ELF-1 (cell line): ENCODE data around the gene ENOX1.

Source experiments
- DNase-seq: peaks from one replicate; pipeline ENCODE4 v3.0.0-alpha.2; 2016; ENCODE audit warnings: low read depth, low spot score

The ENOX1 gene

DNA sequence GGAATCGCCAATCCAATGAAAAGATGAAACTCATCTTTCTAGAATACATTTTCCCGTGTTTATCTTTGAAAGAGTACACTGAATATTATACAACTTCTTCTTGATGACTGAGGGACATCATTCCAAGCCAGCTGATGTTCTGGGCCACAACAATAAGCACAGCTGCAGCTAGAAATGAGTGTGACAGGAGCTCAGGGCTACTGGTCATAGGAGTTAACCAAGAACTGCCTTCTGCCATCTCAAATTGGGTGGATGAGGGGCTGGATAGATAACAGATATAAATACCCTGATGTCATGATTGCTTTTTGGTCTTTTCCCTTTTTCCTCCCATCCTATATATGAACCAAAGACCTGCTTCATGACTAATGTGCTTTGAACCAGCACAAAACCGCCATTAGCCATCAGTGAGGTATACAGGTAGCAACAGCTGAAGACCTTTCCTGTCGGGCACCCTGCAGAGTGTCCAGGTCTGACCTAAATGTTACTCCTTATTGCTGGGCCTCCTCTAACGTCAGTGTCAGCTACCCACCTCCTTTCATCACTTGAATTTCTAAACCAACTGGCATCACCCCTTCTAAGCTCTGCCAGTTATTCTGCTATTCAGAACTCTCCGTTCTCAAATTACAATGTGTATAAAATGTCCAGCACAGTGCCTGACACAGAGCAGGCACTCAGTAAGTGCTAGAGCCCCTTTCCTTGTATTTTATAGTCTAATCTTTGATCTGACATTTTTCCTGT, 178.2 kb downstream of the ENOX1 start:
- DNase-seq = no peak

DNA sequence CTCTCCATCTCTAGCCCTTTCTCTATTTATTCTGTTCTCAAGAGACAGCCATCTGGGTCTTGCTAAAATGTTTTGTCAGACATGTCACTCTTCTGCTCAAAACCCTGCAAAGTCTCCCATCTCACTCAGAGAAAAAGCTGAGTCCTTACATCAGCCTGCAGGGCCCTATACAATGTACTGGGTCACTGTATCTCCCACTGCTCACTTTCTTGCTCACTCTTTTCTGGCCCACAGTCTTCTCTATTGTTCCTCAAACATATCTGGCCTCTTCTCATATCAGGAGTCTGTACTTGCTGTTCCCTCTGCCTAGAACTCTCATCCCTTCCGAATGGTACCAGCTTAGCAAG, 189.2 kb downstream of the ENOX1 start:
- DNase-seq = no peak

DNA sequence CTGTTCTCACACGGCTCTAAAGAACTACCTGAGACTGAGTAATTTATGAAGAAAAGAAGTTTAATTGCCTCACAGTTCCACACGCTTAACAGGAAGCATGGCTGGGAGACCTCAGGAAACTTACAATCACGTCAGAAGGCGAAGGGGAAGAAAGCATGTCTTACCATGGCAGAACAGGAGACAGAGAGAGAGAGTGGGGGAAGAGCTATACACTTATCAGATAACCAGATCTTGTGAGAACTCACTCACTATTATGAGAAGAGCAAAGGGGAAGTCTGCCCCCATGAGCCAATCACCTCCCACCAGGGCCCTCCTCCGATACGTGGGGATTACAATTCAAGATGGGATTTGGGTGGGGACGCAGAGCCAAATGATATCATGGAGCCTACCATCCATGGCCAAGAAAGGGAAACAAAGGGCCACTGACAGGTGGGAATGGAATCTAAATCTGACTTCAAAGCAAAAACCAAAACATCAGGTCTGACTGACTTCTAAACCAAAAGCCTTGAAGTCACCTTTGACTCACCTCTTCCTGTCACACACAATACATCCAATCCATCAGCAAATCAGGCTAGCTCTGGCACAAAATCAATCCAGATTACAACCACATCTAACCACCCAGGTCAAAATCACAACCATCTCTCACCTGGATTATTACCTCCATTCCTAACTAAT, 189.7 kb downstream of the ENOX1 start:
- no peak for DNase-seq

DNA sequence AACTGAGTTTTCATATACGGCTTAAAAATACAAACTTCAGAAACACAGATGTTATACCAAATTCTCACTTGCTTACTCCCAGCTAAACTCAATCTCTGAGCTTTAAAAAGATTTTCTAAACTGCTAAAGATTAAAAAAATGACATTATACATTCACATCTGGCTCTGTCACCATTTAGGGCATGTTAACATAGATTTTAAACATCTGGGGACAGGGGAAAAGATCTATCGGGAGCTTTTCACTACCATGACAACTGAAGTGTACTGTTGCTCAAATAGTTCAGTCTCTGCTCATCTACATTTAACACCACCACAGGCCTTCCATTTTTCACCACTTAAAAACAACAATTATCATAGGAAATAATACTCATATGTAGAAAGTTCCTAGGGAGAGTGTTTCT, 190.8 kb downstream of the ENOX1 start:
- no peak for DNase-seq

DNA sequence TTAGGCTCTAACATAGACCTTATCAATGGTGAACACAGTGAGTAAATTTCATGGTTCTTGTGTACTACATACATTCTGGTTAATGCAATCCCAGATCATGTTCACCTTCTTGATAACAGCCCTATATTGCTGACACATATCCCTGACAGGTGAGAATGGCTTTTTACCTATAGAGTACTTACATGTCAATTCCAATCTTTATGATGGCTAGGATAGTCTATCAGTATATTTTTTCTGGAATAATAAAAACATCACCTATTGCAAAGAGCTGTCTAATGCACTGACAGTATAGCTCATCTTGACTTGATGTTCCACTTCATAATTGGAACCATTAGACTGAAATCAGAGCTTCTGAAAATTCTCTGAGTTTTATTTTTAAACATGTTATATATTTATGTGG, 199.4 kb downstream of the ENOX1 start:
- no peak for DNase-seq

GRCh38 chr13:43584751-43585150, 202.0 kb downstream of the ENOX1 start:
- no peak for DNase-seq

GRCh38 chr13:43583321-43583720, 203.5 kb downstream of the ENOX1 start:
- DNase-seq = no peak

GRCh38 chr13:43580280-43580679, 206.5 kb downstream of the ENOX1 start:
- DNase-seq = no peak

GRCh38 chr13:43579321-43579720, 207.5 kb downstream of the ENOX1 start:
- no peak for DNase-seq

DNA sequence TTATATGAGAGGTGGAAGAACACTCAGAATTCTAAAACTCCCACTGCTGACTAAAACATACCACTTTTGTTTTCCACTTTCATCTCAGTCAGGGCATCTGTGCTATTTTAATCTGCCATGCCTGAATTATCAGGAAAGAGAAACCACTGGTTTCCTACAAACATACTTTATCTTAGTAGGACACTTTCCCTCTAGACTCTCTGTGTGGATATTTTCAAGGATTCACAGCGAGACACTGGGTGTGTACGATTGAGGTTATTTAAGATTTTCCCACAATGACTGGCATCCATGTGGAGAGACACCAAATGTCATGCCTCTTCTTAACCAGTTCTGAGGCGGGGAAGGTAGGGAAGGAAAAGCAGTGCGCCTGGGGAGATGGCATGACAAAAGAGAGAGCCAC, 212.2 kb downstream of the ENOX1 start:
- no peak for DNase-seq

DNA sequence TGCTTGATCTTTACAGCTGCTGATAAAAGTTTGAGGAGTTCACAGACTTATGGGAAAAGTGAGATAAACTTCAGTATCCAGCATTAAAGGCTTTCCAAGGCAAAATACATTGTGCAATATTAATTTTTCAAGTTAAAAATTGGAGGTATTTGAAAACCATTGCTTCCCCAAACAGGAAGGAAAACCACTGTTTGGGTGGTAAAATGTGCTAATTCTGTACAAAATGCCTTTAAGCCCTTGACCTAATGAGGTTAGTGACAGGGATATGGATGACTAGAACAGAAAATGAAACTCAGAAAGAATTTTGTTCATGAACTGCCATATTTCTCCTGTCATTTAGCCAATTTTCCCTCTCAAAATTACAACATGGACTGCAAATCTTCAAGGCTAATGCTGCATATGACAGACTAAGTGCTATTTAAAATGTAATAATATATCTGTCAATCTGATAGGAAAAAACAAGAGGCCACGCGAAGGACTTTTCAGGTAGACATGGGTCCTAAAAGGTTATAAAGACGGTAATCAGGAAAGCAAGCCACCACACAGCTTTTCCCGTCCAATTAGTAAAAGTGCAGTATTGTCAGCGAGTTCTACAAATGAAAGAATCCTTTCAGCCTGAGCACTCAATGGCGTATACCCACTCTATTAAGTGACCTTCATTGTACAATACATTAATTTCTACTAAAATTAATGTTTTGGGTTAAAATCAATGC, 212.8 kb downstream of the ENOX1 start:
- DNase-seq = no peak

DNA sequence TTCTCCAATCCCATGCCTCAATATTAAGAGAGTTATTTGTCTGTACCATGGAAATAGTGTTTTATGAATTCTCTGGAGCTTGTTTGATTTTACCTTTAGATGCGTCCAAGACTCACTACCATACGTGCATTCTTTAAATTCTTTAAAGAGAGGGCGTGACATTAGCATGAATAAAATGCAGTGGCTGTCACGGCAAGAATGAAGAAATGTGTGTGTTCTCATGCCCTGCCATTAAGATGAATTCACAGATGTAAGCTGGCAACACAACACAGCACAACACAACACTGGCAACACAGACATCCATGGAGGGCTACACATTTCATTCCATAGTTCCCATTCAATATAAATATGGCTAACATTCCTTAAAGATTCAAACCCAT, 213.4 kb downstream of the ENOX1 start:
- no peak for DNase-seq

- DNase-seq = no peak
Measured at GRCh38 chr13:43572656-43573360, 214.0 kb downstream of the ENOX1 start.

GRCh38 chr13:43569658-43570057, 217.1 kb downstream of the ENOX1 start:
- DNase-seq = no peak

DNA sequence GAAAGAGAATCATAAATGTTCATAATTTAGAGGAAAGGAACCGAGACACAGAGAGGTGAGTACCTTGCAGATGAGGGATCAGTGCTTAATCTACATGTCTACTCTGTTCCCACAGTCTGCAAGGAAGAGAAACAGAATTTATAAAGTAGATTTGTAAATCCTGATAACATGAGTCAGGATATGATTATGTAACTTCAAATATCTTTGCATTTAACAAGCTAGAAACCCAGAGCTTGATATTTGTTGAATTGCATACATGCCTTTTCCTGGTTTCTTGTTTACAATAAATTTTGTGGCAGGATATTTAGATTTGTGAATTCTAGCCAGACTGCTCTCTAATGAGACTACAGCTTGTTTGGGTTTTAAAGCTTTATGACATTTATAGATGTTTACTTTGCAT, 219.2 kb downstream of the ENOX1 start:
- DNase-seq = no peak

DNA sequence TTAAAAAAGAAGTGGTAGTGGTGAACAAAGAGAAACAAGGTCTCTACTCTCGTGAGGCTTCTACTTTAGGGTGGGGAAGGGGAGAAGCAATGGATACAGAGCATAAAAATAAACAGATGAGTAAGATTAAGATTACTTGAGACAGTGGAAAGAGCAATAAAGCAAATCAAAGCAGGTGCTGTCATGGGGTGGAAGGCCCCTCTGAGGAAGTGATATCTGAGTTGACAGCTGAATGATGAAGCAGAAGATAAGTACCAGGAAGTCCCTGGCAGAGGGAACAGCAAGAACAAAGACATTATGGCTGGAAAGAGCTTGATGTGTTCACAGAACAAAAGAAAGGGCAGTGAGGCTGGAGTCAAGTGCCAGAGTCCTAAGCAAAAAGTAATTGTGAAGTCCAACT, 221.8 kb downstream of the ENOX1 start:
- no peak for DNase-seq

DNA sequence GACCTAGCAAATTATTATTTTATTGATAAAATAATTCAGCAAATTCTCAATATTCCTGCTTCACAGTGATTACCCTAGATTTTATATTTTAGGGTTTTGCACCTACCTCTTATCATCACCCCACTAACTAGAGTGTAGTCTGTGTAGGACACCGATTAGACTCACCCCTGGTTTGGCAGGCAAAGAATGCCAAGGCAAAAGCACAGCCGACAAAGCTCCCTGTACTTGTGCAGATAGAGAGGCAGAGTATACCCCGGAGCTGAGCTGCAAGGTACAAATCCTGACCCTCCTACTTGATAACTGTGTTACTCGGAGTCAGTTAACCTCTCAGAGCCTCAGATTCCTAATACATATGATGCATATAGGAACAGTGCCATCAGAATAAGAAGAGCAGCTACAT, 225.7 kb downstream of the ENOX1 start:
- no peak for DNase-seq

GRCh38 chr13:43558939-43559338, 227.8 kb downstream of the ENOX1 start:
- no peak for DNase-seq

- no peak for DNase-seq
Measured at GRCh38 chr13:43558326-43558725, 228.4 kb downstream of the ENOX1 start.

DNA sequence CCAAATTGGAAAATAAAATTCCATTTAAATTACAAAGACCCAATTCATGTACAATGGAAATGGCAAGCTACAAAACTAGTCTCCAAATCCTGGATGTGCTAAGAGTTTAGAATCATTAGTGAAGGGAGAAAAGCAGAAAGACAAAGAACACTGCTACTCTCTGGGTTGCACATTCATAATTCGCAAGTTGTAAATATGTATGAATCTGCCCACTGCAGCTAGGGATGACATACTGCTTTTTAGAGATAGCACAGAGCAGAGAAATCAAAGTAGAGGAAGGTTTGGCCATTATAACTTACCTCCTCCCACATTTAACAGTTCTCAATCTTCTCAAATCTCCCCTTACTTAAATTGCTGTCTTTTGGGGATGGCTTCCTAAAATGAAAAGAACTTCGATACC, 231.1 kb downstream of the ENOX1 start:
- DNase-seq = no peak

DNA sequence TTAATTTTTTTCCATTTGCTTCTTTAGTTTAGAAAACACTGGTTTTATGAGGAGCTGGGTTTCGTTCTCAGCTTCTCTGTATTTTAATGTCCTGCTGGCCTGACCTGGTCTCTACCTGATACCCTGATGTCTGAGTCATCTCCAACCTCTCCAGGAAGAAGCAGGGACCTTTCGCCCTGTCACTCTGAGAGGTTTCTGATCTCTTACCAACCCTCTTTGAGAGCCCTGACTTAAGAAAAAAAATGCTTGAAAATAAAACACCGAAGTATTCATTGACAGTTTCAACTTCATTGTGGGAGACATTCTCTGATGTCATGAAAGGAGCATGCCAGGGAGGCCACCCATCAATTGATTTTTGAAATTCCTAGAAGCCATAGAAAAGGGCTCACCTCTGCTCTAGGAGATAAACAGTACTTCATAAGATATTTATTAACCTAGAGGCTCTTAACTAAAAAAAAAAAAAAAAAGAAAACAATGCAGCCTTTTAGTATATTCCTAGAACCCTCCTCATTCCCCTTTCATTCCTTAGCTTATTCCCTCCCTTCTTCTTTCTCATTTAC, 234.8 kb downstream of the ENOX1 start:
- no peak for DNase-seq

- peak; percentile 11 for DNase-seq
Measured at GRCh38 chr13:43546816-43547215, 240.0 kb downstream of the ENOX1 start.
